NCI-H2196 (cell line): ENCODE data around the gene PRKCD.

Experiments used
- DNase-seq: peaks from one replicate; lab custom pipeline; 2025; ENCODE audit not compliant: unreplicated experiment; lab: John Stamatoyannopoulos, UW

PRKCD gene

DNA sequence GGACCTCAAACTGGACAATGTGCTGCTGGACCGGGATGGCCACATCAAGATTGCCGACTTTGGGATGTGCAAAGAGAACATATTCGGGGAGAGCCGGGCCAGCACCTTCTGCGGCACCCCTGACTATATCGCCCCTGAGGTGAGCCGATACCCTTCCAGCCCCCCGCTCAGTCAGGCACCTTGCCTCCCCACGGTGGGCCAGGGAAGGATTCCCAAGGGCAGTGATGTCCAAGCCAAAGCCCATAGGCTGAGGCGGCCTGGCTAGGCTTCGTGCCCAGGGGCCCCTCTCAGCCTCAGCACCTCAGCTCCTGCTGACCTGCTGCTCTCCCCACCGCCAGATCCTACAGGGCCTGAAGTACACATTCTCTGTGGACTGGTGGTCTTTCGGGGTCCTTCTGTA, 27.7 kb downstream of the PRKCD start:
- DNase-seq: no peak

DNA sequence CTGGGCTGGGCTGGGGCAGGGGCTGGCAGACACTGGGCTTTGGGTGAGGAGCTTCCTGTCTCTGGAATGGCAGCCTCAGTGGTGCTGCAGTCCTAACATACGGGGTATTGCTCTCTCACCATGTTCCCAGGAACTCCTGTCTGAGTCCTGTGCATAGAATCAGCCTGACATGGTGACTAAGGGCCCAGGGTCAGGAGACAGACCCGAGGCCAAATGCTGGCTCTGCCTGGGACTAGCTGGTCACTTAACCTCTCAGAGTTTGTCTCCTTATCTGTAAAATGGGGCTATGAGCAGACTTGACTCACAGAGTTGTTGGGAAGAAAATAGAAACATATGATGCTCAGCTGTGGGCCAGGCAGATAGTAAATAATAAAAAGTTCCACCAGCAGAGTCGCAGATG, 28.3 kb downstream of the PRKCD start:
- DNase-seq: no peak

DNA sequence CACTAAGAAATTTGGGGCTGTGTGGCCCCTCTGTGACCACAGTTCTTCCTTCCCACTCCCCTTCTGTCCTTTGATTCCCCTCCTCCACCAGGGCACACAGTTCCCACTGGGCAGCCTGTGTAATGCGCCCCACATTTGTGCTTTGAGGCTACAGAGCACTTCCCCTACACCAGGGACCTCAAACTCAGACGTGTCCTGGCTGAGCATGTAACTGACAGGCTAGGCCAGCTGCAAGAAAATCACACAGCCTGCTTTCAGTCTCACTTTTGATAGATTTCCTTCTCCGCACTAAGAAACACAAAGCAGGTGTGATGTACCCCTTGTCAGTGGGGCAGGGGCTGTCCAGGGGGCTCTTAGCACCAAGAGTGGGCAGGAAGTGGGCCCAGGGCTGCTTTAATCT, 29.6 kb downstream of the PRKCD start:
- DNase-seq: no peak

DNA sequence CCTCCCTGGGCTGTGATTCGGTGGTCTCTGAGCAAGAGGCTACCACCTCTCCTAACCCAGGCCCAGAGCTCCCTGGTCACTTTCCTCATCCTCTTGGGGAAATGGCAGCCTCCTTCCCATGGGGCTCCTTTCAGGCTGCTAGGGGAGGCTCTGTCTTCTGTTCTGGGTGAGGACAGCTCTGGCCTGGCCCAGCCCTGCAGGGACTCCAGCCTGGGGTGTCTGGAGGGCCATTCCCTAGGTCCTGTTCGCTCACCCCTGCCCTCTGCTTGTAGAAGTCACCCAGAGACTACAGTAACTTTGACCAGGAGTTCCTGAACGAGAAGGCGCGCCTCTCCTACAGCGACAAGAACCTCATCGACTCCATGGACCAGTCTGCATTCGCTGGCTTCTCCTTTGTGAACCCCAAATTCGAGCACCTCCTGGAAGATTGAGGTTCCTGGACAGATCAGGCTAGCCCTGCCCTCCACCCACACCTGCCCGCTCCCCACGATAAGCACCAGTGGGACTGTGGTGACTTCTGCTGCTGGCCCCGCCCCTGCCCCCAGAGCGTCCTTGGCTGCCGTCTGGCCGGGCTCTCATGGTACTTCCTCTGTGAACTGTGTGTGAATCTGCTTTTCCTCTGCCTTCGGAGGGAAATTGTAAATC, 30.9 kb downstream of the PRKCD start:
- no peak for DNase-seq

DNA sequence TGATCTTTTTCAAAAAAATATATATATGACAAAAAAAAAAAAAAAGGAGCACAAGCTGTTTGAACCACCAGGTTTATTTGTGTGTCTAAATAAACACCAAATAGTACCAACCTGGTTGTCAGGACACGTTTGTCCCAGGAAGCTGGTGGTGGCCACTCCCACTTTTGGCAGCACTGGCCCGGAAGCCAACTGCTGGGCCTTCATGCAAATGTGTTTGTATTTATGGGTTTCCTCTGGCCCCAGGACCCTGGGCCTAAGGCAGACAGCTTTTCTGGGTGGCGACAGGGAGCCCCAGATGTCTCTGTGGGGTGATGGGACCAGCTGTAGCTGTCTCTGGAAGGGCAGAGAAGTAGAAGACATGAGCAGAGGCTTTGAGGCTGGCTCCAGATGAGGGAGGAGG, 31.6 kb downstream of the PRKCD start:
- DNase-seq: no peak

DNA sequence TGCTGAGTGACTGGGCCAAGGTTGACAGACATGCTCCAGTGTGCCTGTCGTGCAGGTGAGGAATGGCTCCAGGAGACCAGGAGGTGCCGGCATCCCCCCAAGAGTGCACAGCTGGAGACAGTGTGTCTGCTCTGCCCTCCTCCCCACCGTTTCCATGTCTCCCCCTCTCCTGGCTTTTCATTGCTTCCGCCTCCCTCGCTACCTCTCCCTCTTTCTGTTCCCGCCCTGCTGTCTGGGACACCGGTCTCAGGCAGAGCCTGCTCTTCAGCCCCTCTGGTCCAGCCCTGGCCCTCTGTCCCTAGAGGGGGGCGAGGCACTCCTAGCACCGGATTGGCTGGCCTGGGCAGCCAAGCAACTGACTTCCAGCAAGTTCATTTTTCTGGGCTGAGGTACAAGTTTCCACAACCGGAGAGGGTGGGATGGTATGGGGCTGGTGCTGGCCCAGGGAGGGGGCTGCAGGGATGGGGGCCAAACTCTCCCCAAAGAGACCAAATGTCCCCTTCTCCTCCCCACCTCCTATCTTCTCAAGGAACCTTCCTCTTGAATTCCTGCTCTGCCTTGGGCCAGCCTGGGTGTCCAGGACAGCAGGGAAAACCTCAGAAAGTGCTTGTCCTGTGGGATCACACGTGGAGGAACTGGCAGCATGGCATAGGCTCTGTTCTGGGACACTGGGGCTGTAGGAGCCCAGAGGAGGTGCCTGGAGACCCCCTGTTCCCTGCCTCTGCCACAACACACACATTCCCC, 32.6 kb downstream of the PRKCD start:
- DNase-seq: no peak

DNA sequence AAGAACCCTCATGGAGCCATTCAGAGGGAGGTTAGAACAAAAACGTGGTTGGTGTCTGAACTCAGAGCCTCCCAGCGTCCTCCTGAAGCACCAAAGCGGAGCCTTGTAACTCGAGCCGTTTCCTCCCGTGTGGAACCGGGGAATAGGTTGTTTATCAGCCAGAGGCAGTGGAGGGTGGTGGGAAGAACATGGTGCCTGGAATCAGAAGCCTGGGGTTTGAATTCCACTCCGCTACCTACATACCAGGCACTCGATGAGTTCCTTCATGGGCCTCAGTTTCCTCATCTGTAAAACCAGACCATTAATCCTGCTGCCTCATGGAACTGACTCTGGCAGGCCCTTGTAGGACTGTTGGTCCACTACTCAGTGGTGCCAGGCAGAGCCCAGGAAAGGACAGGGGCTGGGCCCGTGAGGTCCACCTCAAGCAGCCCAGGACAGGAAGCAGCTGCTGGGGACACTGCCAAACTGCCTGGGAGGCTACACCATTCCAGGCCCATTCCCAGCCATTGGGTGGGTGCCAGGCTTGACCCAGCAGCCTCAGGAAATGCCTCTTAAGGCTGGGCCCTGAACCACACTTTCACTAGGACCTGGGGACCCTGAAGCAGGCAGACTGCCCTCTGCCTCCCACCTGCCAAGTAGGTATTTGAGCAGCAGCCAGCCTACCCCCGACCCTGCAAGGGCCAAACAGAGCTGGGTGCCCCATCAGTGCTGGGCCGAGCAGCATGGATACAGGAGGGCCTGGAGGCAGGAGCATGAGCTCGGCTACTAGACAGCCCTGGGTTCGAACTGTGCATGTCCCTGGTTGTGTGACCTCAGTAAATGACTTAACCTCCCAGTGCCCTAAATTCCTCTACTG, 33.4 kb downstream of the PRKCD start:
- peak; percentile 41 for DNase-seq

DNA sequence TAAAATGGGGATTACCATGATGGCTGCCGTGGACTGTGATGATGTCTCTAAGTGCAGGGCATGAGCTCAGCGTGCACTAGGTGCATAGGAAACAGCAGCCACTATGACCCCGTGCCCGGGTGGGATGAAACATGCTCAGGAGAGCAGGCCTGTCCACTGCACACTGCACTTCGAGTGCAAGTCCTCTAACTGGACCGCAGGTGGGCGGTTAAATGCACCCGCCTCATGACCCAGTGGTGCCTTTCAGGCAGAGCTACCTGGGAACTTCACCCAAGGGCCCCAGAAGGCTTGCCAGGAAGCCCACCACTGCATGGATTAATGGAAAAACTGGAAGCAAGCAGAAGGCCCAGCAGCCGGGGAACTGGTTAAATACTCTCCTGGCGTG, 34.0 kb downstream of the PRKCD start:
- no peak for DNase-seq

DNA sequence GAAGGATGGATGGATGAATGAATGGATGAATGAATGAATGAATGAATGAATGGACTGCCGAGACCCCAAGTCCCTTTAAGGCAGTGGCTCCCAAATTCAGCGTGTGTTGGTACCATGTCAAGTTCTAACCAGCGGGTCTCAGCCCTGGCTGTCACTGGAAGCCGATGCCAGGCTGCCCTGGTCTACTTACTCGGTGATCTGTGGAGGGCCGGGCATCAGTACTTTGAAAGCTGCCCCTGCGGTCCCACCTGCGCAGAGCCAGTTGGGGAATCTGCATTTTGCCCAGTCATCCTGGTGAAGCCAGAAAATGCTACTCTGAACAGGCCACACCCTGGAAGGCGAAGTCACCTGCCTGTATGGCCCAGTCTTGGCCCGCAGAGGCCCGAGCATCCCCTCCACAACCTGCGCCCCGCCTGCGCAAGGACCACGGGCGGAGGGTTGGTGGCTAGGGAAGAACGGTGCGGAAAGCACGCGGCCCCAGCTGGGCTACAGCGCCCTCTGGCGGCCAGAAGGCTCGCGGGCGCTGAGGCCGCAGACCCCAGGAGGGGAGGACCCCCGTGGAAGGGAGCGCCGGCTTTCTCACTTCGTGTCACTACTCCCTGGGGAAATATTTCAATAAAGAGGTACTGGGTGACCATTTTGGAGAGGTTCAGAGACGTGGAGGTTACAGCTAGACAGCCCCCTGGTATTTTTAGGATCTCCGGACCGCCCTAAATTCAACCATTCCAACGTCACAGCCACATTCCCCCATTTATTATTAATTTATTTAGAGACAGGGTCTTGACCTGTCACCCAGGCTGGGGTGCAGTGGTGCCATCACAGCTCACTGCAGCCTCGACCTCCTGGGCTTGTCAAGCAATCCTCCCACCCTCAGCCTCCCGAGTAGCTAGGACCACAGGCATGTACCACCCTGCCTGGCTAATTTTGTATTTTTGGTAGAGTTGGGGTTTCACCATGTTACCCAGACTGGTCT, 34.9 kb downstream of the PRKCD start:
- peak; percentile 52 for DNase-seq

DNA sequence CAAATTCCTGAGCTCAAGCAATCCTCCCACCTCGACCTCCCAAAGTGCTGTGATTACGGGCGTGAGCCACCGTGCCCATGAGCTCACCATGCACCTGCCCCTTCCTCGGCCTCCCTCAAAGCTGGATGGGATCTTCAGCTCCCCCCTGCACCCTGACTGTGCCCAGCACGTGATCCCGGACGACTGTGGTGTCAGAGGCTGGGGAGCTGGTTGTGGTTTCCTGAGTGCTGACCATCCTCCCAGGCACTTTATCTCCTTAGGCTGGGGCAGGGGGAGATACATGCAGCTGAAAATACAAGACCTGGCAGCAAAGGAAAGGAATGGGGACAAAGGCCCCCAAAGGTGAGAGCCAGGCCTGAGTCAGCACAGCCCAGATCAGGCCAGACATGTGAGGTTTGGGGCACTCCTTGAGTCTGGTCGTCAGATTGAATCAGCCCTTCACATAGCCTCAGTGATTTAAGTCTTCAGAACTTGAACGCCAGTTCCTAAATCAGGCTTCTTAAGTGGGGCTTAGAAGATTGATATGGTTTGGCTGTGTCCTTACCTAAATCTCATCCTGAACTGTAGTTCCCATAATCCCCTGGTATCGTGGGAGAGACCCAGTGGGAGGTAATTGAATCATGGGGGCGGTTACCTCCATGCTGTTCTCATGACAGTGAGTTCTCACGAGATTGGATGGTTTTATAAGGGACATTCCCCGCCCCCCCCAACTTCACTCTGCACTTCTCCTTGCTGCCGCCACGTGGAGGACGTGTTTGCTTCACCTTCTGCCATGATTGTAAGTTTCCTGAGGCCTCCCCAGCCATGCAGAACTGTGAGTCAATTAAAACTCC, 35.8 kb downstream of the PRKCD start:
- DNase-seq: no peak

DNA sequence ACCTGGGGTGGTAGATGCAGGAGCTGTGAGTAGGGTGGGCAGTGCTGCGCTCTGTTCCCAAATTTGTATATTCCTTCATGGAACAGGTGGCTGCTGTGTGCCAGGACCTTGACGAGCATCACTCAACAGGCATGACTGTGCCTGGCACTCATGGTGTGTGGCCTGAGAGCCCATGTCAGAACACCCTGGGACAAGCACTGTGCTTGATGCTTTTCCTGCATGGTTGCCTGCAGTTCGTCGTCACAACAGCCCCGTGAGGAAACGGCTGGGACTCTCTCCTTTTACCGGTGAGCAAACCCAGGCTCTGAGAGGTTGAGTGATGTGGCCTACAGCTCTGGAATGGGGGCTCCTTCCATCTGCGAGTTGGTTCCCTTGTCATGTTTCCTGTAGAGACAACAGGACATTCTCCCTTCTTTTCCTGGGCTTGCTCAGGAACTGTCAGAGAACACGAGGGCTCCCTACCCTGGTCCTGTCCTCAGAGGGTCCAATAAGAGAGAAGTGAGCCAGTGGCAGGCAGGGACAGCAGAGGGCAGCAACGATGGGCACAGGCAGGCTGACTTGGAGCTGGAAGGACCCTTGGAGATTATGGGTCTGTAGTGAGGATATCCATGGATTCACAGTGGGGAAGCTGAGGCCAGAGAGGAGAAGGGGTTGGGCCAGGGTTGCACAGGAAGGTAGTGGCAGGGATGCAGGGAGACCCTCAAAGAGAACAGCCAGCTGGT, 37.4 kb downstream of the PRKCD start:
- no peak for DNase-seq

DNA sequence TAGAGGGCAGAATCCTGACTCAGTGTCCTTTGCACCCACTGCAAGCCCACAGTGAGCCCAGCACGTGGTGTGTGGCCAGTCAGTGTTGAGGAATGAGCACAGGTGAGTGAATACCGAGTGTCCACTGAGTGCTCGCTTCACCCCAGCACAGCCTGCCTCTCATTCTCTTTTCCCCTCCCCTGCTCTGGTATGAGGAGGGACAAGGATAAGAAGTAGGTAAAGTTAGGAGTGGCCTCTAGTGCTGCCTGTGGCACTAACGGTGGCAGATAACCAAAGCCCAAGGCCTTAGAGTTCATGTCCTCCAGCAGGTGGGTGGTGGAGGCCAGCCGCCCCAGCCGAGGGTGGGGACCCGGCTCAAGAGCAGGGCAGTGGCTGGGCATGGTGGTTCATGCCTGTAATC, 38.0 kb downstream of the PRKCD start:
- no peak for DNase-seq

DNA sequence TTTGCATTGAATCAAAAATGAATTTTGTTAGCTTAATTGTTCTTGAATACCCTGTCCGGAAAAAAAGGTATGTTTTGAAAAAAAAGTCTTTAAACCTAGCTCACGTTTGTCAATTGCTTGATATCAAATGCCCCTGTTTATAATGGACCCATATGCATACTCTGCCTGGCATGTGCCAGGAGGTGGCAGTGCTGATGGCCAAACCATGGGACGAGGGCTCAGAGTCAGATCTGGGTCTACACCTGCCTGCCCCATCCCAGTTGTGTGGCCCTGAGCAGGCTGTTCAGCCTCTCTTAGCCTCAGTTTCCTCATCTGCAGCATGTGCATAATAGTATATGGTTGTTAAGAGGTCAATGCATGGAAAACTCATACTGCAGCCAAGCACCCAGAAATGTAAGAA, 38.8 kb downstream of the PRKCD start:
- no peak for DNase-seq

DNA sequence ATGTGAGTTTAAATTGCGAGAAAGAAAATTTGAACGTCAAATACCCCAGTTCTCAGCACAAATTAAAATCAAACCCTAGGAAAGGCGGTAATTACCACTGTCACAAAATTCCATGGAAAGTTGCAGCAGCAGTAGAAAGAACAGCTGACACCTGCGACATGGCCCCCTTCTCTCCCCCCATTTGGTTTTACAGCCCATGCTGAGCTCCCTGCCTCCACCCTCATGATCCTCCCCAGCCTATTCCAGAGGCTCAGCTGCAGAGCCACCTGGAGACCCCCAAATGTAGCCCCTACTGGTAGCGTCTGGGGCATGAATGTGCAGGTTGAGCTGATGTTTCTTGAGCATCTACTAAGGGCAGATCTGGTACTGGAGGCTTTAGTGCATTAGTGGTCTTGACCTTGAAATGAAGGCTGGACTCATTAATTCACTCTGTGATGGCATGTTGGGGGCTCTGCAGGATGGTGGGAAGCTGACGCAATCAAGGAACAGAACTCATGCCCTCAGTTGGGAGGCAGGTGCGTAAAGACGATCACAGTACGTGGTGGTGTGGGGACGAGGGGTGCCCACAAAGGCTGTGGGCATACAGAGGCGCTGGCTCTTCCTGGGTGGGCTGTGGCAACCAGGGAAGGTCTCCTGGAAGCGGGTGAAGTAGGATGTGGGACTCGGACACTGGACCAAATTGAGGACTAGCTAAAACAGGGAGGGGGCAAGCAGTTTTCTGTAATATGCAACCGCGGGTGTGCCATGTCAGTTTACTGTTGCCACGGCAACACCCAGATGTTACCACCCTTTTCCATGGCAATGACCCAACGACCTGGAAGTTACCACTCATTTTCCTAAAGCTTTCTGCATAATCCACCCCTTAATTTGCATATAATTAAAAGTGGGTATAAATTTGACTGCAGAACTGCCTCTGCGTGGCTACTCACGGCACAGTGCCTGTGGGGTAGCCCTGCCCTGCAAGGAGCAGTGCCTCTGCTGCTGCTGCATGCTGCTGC, 39.8 kb downstream of the PRKCD start:
- DNase-seq: no peak

DNA sequence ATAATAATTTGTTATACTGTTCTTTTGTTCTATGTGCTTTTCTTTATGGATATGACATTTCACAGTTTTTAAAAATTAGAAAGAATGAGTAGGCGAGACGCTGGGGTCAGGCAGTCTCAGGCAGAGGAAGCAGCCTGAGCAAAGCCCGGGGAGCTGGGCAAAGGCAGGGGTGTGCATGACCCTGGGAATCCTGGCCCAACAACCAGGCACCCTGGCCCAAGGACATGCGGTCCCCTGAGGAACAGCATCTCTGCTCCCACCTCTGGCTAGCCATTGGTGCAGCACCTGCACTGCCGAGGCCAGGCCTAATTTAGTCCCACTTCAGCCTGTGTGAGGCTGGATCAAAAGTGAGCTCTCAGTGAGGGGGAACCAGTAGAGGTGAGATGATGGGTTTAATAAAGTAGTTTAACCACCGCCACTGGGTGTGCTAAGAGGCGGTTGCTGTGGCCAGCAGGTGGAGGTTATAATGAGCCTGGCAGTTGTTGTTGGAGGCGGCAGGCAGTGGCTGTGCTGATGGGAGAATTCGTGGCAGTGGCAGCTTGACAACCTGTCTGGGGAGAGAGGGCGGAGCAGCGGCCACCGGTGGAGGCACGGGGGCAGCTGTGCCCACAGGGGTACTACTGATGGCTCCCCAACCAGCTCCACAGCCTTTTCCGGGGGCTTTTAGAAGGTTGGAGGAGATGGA, 41.5 kb downstream of the PRKCD start:
- no peak for DNase-seq

DNA sequence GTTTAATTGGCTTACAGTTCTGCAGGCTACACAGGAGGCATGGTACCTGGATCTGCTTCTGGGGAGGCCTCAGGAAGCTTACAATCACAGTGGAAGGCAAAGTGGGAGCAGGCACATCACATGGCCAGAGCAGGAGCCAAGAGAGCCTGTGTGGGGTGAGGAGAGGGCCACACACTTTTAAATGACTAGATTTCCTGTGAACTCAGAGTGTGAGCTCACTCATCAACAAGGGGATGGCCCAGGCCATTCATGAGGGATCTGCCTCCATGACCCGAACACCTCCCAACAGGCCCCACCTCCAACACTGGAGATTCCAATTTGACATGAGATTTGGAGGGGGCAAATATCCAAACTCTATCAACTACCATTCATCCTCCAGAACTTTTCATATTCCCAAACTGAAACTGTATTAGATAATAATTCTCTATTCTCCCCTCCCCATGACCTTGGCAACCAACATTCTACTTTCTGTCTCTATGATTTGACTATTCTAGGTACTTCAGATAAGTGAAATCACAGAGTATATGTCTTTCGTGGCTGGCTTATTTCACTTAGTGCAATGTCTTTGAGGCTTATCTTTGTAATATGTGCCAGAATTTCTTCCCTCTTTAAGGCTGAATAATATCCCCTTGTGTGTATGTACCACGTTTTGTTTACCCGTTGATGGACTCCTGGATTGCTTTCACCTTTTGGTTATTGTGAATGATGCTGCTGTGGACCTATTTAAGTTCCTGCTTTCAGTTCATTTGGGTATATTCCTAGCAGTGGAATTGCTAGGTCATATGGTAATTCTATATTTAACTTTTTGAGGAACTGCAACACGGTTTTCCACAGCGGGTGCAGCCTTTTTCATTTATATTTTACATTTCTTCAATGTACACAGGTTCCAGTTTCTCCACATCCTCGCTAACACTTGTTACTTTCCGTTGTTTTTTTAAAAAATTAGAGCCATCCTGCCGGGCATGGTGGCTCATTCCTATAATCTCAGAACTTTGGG, 51.0 kb downstream of the PRKCD start:
- no peak for DNase-seq
